Mucosa of descending colon (tissue), 3 donors: ENCODE data around the gene CISTR. TPM values are rescaled to one million over a fixed set of nuclear protein-coding genes. Genes with fewer than 3 reads are reported as not detected.

Source experiments
- ATAC-seq: fragments of 200-7000 bp; cut with Tn5 transposase; one replicate; pipeline ENCODE4 v1.9.1; 2020; ENCODE audit warnings: mild to moderate bottlenecking, moderate library complexity
- DNase-seq, 3 donors: peaks; one replicate each; pipeline ENCODE4 v3.0.0-alpha.2; 2020
- H3K36me3 ChIP-seq: fragments of 200-600 bp; one replicate; pipeline ENCODE4 v1.8.0; 2021; ENCODE audit warnings: low read depth, mild to moderate bottlenecking
- H3K4me1 ChIP-seq: fragments of 200-600 bp; one replicate; pipeline ENCODE4 v1.8.0; 2021; ENCODE audit warnings: low read depth, mild to moderate bottlenecking
- H3K4me3 ChIP-seq: fragments of 200-600 bp; one replicate; pipeline ENCODE4 v1.8.0; 2021; ENCODE audit warnings: mild to moderate bottlenecking
- H3K9me3 ChIP-seq: fragments of 200-600 bp; one replicate; pipeline ENCODE4 v1.8.0; 2021; ENCODE audit warnings: mild to moderate bottlenecking
- intact Hi-C, 2 donors: fragments of 100-400 bp; cut with DNase I in 1 of 2; cut with micrococcal nuclease in 1 of 2; formaldehyde crosslinking; loops; one replicate each; pipeline versions ENCODE4 v1.11.0 to v1.11.1; 2022; cut with DNase I, micrococcal nuclease
- total RNA-seq, 3 donors: library from RNA; stranded (reverse); fragmentation: NEBNext Ultra II Directional in 2 of 3; extraction: Animal tissue kit (Norgen Biotek cat#: 25700) in 2 of 3; gene quantifications; one replicate each; pipeline versions ENCODE4 v1.2.1 to v1.2.4, GENCODE V29; 2021 to 2023
- TF ChIP-seq, protein P1 (sequence below): fragments of 200-600 bp; IDR thresholded peaks from one replicate; pipeline ENCODE4 v1.8.0; 2022; ENCODE audit warnings: antibody characterized with exemption, mild to moderate bottlenecking
- donor health status: DM: no; HTN: no; CAD: no; lungs with moderate emphysema.
- donor health status: DM: no; HTN: no; CAD: no.
- donor health status: DM: no; HTN: yes; CAD: no.

The CISTR gene
- total RNA-seq, 3 donors from 2014 or later = not detected

DNA sequence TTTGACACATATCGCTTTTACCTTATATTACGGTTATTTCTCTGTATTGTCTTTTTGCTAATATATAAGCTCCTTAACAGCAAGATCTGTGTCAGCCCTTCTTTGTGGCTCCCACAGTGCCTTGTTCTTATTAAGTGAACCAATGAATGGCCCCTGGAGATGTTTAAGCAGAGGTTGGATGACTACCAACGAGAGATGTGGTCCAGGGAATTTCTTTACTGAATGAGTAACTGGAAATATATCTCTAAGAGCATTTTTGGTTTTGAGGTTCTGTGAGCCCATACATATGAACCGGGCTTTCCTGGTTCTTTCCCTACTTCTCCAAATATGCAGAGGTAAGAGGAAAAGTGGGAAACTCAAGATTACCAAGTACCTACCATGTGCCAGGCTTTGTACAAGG is 48.0 kb downstream of the CISTR start:
- intact Hi-C loops = loop anchor here (5.0 kb wide), 1 partner anchor 39 kb away; no protein-coding TSS in a partner anchor
- Histone ChIP-seq H3K36me3 (no peaks in the 10 kb centered on the region), H3K4me3 (no peak overlapping the region), H3K4me1 (no peaks in the 10 kb centered on the region), H3K9me3 (no peaks in the 10 kb centered on the region)
- no peak for DNase-seq
- TF ChIP-seq, protein P1, sequence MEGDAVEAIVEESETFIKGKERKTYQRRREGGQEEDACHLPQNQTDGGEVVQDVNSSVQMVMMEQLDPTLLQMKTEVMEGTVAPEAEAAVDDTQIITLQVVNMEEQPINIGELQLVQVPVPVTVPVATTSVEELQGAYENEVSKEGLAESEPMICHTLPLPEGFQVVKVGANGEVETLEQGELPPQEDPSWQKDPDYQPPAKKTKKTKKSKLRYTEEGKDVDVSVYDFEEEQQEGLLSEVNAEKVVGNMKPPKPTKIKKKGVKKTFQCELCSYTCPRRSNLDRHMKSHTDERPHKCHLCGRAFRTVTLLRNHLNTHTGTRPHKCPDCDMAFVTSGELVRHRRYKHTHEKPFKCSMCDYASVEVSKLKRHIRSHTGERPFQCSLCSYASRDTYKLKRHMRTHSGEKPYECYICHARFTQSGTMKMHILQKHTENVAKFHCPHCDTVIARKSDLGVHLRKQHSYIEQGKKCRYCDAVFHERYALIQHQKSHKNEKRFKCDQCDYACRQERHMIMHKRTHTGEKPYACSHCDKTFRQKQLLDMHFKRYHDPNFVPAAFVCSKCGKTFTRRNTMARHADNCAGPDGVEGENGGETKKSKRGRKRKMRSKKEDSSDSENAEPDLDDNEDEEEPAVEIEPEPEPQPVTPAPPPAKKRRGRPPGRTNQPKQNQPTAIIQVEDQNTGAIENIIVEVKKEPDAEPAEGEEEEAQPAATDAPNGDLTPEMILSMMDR = no peak
- ATAC-seq = no peak

DNA sequence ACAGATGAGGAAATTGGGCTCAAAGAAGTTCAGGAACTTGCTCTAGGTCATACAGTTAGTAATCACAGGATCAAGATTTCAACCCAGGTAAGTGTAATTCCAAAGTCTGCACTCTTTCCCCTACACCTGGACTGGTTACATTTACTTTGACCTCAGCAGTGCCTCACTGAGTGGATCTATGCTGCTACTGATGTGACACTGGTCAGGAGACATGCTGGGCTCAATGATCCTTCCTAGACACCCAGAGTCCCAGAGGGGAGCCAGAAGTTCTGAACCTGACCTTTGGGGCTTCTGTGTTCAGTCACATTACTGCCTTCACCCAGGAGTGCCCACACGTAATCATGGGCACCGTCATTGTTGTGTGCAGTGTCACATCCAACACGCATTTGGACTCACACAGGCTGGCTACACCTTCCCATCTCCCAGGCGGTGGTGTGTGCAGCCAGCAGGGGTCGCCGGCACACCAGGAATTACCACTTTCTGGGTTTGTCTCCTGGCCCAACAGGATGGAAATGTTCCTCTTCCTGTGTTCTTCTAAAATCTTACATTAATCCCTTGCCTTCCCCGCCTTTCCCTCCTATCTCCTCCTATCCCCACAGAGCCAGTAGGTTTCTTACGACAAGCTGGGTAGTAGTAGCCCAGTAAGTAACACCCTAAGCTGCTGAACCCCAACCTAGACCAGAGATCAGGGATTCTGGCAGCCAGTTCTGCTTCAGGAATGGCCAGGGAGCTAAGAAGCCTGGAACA is 50.1 kb downstream of the CISTR start:
- no peaks in the 10 kb centered on the region for H3K36me3 ChIP-seq
- TF ChIP-seq, protein P1 = peak; percentile 85
- intact Hi-C loops = loop anchor here (5.0 kb wide), 1 partner anchor 41 kb away; no protein-coding TSS in a partner anchor
- DNase-seq (peak; percentile 61 to 89 (median 89)), ATAC-seq (peak; percentile 93)
- H3K4me1 ChIP-seq = no peaks in the 10 kb centered on the region
- H3K4me3 ChIP-seq = no peak overlapping the region
- H3K9me3 ChIP-seq = no peaks in the 10 kb centered on the region

GRCh38 chr12:53700567-53700966 is 51.2 kb downstream of the CISTR start:
- DNase-seq = no peak
- intact Hi-C loops = loop anchor here (5.0 kb wide), 1 partner anchor 42 kb away; no protein-coding TSS in a partner anchor
- peaks cover 5% of the 10 kb centered on the region for H3K4me1 ChIP-seq
- TF ChIP-seq, protein P1 = no peak
- no peaks in the 10 kb centered on the region for H3K9me3 ChIP-seq
- H3K4me3 ChIP-seq = no peak overlapping the region
- no peaks in the 10 kb centered on the region for H3K36me3 ChIP-seq
- ATAC-seq = no peak

- TF ChIP-seq, protein P1 = no peak
- ATAC-seq = no peak
- no peak for DNase-seq
- no peak overlapping the region for H3K4me3 ChIP-seq
- H3K9me3 ChIP-seq = no peaks in the 10 kb centered on the region
- intact Hi-C loops = loop anchor here (5.0 kb wide), 1 partner anchor 43 kb away; no protein-coding TSS in a partner anchor
- no peaks in the 10 kb centered on the region for H3K36me3 ChIP-seq
- peaks cover 8% of the 10 kb centered on the region for H3K4me1 ChIP-seq
Measured at GRCh38 chr12:53699678-53700025, 52.1 kb downstream of the CISTR start.

DNA sequence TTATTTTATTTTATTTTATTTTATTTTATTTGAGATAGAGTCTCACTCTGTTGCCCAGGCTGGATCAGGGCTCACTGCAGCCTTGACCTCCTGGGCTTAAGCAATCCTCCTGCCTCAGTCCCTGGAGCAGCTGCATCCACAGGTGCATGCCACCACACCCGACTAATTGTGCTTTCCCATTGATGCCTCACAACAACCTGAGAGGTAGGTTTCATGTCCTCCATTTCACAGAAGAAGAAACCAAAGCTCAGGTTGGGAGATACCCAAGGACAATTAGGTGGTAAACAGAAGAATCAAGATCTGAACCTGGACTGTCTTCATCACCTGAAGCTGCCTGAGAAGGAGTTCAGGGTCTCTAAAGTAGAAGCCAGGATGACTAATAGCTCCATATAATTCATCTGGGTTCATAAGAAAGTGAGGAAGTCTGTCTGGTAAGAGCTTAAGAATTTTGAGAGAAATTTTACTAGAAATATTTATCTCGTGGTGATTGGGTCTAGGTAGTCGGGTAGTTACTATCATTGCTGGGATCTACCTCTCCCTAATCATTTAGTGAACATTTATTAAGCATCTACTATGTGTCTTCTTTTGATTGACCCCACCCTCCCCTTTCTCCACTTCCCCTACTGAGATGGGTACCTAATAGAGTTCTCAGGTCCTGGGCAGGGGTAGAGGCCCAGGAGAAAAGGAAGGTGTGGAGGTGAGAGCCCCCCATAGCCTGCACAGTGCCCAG is 52.7 kb downstream of the CISTR start:
- no peaks in the 10 kb centered on the region for H3K36me3 ChIP-seq
- DNase-seq (no peak), ATAC-seq (no peak)
- peaks cover 8% of the 10 kb centered on the region for H3K4me1 ChIP-seq
- no peaks in the 10 kb centered on the region for H3K9me3 ChIP-seq
- TF ChIP-seq, protein P1 = no peak
- intact Hi-C loops = no loop called here
- no peak overlapping the region for H3K4me3 ChIP-seq
